ENCODE data around the gene CCDC192. TPM values are rescaled to one million over a fixed set of nuclear protein-coding genes. Genes with fewer than 3 reads are reported as not detected.

Gene CCDC192
- total RNA-seq, 1 donor from 2014 or later: not detected

- DNase-seq (ENCODE audit: low read depth in 2 of 2): no peak
Observed at GRCh38 chr5:127805448-127805847, 102.3 kb downstream of the CCDC192 start.

- DNase-seq (ENCODE audit: low read depth in 2 of 2): no peak
Observed at GRCh38 chr5:127806776-127807175, 103.6 kb downstream of the CCDC192 start.

- no peak for DNase-seq (ENCODE audit: low read depth in 2 of 2)
Observed at GRCh38 chr5:127809533-127809932, 106.3 kb downstream of the CCDC192 start.

GRCh38 chr5:127810017-127810416 is 106.8 kb downstream of the CCDC192 start:
- no peak for DNase-seq (ENCODE audit: low read depth in 2 of 2)

- DNase-seq (ENCODE audit: low read depth in 2 of 2): no peak
Observed at GRCh38 chr5:127810707-127811490, 107.7 kb downstream of the CCDC192 start.

GRCh38 chr5:127812570-127812969 is 109.4 kb downstream of the CCDC192 start:
- DNase-seq (ENCODE audit: low read depth in 2 of 2): no peak

GRCh38 chr5:127813633-127814587 is 110.7 kb downstream of the CCDC192 start:
- peak in 1 of 2 donors; percentile 75 for DNase-seq (ENCODE audit: low read depth in 2 of 2)

GRCh38 chr5:127814588-127814973 is 111.4 kb downstream of the CCDC192 start:
- DNase-seq (ENCODE audit: low read depth in 2 of 2): no peak

GRCh38 chr5:127820910-127821553 is 117.8 kb downstream of the CCDC192 start:
- peak in 1 of 2 donors; percentile 36 for DNase-seq (ENCODE audit: low read depth in 2 of 2)

- no peak for DNase-seq (ENCODE audit: low read depth in 2 of 2)
Observed at GRCh38 chr5:127821896-127822295, 118.7 kb downstream of the CCDC192 start.

GRCh38 chr5:127824126-127824525 is 120.9 kb downstream of the CCDC192 start:
- peak in 1 of 2 donors; percentile 39 for DNase-seq (ENCODE audit: low read depth in 2 of 2)

- DNase-seq (ENCODE audit: low read depth in 2 of 2): no peak
Observed at GRCh38 chr5:127826011-127826410, 122.8 kb downstream of the CCDC192 start.

GRCh38 chr5:127827451-127827850 is 124.3 kb downstream of the CCDC192 start:
- DNase-seq (ENCODE audit: low read depth in 2 of 2): no peak

- no peak for DNase-seq (ENCODE audit: low read depth in 2 of 2)
Observed at GRCh38 chr5:127830157-127830556, 127.0 kb downstream of the CCDC192 start.

- no peak for DNase-seq (ENCODE audit: low read depth in 2 of 2)
Observed at GRCh38 chr5:127830829-127831598, 127.8 kb downstream of the CCDC192 start.

GRCh38 chr5:127832067-127832466 is 128.9 kb downstream of the CCDC192 start:
- DNase-seq (ENCODE audit: low read depth in 2 of 2): no peak

- peak in 1 of 2 donors; percentile 22 for DNase-seq (ENCODE audit: low read depth in 2 of 2)
Observed at GRCh38 chr5:127834094-127834531, 130.9 kb downstream of the CCDC192 start.

- DNase-seq (ENCODE audit: low read depth in 2 of 2): no peak
Observed at GRCh38 chr5:127834554-127834953, 131.4 kb downstream of the CCDC192 start.

- peak in 1 of 2 donors; percentile 57 for DNase-seq (ENCODE audit: low read depth in 2 of 2)
Observed at GRCh38 chr5:127838661-127839060, 135.5 kb downstream of the CCDC192 start.

GRCh38 chr5:127839072-127839471 is 135.9 kb downstream of the CCDC192 start:
- DNase-seq (ENCODE audit: low read depth in 2 of 2): peak in 1 of 2 donors; percentile 19
